GM21367 (cell line): Measurements from ENCODE around the gene PPP2R5C.

Experiments used
- ATAC-seq: cut with Tn5 transposase; IDR thresholded peaks from one replicate; pipeline ENCODE4 v1.9.1; 2021; ENCODE audit not compliant: unreplicated experiment

PPP2R5C gene

DNA sequence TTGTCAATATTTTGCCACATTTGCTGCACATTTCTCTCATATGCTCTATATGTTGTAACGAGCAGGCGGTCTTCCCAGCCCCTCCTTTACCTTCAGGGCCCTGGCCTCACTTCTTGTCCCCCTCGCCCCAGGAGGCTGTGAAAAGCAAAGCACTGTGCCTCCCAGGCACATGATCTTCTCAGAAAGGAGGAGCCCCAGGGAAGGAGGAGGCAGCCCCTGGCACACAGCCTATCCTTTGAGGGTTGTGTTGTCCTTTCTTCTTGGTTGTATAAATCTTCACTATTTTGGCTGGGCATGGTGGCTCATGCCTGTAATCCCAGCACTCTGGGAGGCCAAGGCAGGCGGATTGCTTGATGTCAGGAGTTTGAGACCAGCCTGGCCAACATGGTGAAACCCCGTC is 77.0 kb downstream of the PPP2R5C start:
- no peak for ATAC-seq

DNA sequence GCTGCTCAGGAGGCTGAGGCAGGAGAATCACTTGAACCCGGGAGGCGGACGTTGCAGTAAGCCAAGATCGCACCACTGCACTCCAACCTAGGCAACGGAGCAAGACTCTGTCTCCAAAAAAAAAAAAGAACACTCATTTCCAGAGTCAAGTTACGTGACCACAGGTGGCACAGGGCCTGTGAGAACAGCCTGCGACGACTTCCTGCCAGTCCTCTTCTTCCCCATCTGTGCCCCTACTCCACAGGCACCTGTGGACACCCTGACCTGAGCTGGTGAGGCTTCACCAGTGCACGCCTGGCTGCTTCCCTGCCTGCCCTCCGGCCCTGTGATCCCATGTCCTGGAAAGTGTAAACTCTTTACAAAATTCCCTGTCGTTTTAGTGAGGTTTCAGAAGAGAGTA is 77.7 kb downstream of the PPP2R5C start:
- ATAC-seq, result peak; percentile 42

DNA sequence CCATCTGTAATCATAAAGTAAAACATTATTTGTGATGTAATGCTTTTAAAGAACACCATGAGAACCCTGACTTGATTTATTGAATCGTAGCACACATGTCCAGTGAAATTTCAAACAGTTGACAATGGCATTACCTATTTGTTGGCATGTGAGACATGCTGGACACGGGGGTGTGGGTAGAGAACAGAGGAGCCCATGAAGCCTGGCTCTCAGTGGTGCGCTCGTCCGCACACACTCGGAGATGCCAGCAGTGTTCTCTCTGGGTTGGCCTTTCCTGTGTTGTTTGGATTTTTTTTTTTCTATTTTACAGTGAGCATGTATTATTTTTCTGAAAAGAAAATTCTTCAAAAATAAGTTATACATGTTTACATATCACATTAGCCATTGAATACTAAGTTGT is 78.2 kb downstream of the PPP2R5C start:
- ATAC-seq, result no peak

DNA sequence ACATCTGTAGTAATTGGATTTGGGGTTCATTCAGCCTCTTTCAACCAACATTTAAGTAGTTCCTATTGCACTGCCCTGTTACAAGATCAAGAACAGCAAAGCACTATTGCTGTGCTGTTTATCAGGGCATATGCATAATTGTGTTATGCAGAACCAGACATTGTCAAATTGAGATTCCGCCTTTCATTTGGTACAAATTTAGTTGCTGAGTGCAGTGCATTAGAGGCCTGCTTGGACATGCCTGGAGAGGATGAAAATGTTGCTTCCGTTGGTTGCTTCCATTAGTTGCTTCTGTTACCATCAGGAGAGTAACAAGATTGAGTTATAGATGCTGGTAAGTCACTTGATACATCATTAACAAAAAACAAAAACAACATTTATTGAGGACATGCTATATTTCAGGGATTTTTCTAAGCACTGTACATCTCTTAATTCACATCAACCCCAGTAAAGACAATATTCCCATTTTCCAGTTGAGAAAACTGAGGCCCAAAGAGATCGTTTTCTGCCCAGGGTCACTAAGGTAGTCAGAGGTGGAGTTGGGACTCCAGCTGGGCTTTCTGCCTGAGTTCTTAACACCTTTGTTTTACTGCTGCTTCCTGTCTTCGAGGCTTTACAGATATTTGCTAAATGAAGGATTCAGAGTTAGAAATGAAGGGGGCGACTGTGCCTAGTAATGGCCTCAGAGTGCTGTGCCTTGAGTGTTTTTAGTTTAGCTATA is 79.3 kb downstream of the PPP2R5C start:
- ATAC-seq, result no peak

DNA sequence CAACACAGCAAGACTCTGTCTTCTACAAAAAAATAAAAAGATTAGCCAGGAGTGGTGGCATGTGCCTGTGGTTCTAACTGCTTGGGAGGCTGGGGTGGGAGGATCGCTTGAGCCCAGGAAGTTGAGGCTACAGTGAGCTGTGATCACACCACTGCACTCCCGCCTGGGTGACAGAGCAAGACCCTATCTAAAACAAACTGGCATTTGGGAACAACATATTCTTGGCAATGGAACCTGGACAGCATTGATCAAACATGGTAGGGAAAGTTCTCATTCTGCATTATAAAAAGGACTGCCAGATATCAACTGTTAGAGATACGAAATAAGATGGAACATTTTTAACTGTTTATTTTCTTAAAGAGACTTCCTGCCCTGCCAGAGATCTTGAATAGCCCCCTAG is 81.5 kb downstream of the PPP2R5C start:
- ATAC-seq, result no peak

DNA sequence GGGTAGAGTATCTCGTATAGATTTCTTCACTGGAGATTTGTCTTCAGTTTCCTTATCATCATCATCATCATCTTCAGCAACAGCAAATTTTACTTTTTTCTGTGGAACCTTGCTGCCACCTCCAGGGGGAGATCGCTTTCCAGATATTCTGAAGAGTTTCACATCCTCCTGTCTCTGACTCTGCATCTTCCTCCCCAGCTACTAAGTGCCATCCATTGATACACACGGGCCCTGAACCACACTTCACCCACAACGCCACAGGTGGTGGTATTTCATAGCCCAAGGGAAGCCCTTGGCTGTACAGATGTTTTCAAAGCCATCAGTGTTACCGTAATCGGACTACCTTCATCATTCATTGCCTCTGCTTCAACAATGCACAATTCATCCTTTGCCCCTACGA is 82.2 kb downstream of the PPP2R5C start:
- ATAC-seq, result peak; percentile 48

DNA sequence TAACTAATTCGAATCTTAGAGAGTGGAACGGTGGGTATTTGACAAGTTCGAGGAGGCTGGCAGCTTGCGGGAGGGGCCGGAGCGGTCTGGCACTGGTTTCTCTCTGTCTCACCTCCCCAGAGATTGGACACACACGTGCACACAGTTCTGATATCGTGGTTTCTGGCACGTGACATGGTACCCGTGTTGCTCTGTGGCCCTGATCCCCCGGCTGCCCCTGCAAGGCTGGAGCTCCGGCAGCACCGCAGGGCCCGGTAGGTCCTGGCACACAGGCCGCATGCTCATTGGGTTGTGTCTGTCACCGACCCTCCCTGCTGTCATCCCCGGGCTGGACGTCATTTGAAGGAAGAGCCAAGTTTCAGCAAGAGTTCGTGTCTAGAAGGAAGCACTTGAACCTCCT is 82.7 kb downstream of the PPP2R5C start:
- ATAC-seq, result no peak

DNA sequence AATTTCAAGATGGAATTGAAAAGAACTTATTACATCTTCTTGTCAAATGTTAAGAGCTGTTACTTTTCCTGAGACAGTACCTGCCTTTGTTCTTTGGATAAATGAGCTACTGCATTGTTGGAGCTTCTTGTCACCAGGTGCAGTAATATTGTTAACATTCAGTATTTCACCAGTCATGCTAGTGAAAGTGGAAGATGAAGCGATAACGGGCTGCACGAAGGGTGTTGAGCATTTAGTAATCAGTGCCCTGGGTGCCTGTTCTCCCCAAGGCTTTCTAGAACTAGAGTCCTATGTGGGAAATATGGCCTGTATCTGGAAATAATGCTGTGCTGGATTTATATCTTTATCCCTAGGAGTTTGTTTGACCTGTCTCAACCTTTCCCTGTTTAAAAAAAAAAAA is 83.2 kb downstream of the PPP2R5C start:
- no peak for ATAC-seq

DNA sequence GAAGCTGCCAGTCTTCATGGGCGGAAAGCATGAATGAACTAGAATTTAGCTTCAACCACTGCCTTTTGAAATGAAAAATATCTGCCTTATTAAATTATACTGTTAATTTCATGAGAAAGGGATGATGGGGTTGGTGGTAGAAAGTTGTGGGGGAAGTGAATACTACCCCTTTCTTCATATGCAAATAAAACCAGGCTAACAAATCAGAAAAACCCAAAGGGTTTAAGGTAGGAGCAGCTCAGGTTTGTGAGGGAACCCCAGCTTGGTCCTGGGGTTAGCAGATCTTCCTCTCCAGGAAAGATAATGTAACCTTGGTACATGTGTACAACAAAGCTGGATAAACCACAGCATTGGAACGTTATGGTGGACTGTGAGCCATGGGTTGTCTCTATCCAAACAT is 84.0 kb downstream of the PPP2R5C start:
- ATAC-seq, result no peak

DNA sequence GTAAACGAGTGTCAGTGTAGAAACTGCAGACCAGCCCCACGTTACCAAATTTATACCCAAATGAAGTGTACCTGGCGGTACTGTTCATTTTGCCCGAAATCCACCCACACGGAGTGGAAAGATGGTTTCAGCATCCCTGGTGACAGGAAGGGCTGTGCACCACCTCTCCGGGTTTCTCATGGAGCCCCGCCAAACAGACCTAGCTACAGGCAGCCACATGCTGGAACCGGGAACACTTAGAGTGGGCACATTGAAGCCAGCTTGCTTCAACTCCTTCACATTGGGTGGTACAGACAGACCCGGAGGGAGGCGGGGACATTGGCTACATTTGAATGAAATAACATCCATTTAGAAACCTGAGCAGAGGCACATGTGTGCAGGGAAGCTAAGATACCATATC is 84.4 kb downstream of the PPP2R5C start:
- ATAC-seq, result no peak

DNA sequence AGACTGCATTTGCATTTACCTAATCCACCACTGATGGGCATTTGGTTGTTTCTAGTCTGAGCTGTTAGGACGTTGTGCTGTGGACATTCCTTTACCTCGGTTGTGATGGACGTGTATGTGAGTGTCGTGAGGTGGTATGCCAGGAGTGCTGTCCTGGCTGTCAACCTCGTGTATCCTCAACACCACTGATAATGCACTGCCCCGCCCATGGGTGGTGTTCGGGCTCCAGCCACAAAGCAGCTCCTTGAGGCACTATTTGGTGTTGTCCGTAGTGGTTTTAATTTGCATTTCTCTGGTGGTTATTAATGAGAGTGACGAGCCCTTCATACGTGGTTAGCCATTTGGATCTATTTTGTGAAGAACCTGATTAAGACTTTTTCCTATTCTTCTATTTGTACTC is 87.6 kb downstream of the PPP2R5C start:
- peak; percentile 56 for ATAC-seq

DNA sequence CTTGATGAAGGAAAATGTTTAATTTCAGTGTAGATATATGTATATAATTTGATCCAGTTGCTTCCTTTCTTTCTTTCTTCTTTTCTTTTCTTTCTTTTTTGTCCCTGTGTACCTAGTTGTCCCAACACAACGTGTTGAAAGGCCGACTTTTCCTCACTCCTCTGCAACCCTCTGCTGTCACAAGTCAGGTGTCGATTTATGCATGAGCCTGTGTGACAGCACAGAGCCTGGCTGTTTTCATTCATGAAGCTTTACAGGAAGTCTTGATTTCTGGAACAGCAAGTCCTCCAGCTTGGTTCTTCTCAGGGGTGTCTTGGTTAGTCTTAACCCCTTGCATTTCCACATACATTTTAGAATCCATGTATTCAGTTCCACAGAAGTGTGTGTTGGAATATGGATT is 88.1 kb downstream of the PPP2R5C start:
- no peak for ATAC-seq

DNA sequence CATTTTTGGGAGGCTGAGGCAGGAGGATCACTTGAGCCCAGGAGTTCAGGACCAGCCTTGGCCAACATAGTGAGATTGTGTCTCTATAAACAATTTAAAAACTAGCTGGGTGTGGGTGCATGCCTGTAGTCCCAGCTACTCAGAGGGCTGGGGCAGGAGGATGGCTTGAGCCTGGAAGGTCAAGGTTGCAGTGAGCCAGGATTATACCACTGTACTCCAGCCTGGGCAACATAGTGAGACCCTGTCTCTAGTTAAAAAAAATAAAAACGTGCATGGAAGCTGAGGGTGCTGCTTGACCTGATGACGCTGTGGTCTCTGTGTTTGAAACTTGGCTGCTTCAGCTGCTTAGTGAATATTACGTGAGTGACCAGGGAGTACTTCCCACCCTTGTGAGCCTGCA is 89.7 kb downstream of the PPP2R5C start:
- no peak for ATAC-seq

DNA sequence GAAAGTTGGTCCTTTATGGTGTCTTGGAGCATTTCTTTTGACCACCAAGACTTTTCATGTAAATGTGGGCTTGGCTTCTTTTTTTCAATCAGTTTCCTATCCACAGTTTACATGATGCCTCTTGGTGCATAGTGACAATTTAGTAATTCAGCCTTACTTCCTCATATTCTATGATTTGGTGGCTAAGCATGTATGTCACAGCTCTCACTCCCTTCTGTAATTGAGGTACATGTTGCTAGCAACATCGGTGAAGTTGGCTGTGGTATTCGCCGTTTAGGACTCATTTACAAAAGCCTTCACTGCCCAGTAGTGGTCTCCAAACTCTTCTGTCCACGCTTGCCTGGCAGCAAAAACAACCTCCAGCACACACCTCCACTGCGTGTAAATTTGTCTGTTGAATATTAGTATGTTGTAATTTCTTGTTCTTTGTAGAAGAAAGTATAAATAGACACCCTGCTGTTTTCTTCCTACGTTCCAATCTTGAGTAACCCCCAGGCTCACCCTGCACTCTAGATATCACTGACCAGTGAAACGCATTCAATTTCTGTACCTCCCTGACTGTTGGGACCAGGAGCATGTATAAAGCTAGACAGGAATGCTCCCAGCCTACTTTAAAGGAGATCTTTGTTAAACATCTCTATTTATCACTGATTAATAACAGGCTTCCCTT is 90.4 kb downstream of the PPP2R5C start:
- ATAC-seq, result no peak

DNA sequence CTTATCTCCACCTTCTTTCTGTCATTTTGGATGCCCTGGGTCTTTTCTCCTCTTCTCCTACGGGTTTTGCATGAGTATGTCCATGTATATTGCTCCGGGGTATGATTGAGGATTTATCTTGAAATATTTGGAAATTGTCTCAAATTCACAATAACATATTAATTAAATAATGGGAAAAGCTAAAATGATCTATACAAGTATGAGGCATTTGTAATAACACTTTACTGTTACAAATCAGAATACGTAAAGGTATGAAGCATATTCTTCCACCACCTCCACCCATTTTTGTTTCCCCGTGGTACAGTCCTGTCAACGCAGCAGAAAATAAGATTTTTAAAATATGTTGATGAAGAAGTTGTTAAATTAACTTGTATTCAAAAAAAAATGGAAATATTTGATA is 91.3 kb downstream of the PPP2R5C start:
- no peak for ATAC-seq

DNA sequence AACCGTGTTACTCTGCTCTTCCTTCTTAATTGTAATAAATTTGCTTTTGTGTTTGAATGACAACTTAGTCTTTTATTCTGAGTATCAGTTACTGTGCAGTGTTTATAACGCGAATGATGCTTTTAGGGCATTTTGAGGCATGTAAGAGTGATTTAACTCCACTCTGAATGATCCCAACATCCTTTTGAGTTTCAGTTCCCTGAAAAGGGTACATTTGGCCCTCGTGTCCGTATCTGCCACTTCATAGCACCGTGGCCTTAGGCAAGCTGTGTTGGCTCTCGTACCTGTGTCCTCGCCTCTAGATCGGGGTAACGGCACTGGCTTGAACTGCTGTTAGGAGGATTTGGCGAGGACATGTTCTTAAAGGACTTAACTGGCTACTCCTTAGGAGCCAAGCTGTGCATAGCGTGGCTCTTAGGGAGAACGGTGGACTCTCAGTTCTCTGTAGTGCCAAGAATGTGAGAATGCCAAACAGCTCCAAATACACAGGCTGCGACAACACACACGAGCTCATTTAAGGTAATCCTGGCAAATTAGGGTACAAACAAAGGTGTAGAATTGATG is 92.0 kb downstream of the PPP2R5C start:
- no peak for ATAC-seq

DNA sequence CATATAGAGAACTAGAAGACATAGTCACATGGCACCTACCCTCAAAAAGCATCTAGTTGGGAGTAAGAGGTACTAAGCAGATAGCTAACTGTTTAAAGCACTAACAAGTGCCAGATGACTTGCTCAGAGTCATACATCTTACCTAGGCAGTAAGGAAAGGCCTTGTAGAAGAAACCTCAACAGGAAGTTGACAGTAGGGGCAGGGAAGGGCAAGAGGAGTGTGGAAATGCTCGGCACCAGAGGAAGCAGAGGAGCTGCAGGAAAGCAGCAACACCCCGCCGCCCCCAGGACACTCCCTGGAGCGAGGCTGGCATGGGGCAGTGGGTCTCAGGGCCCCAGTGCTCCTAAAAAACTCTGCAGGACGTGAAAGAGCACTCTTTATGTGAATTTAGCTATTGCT is 92.9 kb downstream of the PPP2R5C start:
- no peak for ATAC-seq

DNA sequence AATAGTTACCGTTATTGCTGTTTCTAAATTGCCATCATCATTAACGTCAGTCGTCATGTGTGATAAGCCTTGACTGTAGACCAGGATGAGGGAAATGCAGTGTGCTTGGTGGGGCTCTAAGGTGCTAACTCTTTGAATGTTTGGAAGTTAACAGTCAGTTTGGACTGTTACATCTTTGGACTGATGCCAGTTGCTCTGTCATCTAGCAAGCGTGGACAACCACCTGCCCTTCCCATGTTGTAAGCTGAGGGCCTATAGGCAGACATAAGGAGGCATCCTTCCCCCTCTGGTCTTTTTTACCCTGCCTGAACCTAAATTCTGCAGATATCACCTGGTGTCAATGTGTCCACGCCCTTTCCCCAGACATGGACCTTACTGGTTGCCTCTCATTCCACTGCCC is 94.4 kb downstream of the PPP2R5C start:
- no peak for ATAC-seq

DNA sequence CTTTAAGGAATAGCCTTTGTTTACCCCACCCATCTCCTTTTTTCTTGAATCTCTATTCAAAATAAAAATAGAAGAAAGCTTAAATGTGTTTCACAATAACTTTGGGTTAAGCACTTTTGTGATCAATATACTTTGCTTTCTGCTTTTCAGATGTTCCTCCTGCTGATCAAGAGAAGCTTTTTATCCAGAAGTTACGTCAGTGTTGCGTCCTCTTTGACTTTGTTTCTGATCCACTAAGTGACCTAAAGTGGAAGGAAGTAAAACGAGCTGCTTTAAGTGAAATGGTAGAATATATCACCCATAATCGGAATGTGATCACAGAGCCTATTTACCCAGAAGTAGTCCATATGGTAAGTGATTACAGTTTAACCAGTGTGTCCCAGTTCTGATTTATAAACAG is 95.0 kb downstream of the PPP2R5C start:
- ATAC-seq, result no peak

DNA sequence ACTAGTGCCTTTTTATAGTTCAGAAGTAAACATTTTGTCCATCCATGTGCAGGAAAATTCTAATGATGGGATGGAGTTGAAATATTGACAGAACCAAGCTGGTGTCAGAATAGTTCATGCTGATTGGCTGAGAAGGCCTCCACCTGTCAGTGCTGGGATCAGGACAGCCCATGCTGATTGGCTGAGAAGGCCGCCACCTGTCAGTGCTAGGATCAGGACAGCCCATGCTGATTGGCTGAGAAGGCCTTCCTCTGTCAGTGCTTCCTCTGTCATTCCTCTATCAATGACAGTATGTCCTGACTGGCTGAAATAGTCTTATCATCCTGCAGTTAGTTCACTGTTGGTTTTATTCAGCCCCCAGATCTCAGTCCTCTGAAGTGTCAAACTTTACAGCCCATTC is 95.7 kb downstream of the PPP2R5C start:
- no peak for ATAC-seq

DNA sequence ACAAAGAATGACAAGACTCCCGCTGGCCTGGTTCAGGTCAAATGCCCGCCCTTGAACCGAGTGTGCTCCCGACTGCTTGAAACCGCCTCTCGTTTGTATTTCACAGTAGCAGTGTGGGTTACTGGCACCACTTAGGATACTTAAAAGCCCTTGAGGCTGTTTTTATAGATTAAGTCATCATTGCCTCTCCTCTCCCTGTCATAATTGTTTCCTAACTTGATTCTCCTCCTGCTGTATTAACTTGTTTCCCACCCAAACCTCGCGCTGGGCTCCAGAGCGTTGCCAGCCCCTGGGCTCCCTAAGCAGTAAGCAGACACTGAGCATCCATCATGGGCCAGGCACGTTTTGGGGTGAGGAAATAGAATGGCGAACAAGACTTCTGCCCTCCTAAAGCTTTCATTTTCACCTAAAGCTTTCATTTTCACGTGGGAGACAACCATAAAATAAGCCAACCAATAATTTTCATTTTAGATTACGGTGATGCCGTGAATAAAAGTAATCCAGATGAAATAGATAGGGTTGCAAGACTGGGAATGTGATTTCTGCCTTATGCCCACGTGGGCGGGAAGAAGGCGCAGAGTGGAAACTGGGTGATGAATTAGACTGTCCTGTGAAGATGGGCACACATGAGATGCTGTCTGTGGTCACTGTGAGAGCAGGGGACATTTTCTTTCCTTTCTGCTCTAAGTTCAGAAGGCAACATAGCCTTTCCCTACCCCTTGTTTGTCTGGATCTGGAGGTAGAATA is 97.5 kb downstream of the PPP2R5C start:
- ATAC-seq, result no peak

DNA sequence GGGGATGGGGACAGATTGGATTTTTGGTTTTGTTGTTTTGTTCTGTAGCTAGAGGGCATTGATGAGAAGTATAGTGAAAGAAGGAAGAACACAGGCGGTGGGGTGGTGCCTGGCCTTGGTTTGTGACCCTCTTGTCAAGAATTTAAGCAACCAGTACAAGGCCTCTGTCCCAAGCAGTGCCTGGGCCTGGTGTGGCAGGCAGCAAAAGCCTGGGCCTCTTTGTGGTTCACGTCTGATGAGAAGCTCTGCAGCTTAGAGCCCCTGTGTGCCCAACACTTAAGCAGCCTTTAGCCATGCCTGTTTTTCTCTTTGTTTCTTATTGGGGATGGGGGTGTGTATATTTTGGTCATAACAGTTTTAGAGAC is 98.0 kb downstream of the PPP2R5C start:
- ATAC-seq, result no peak
